ENCODE measurements around the gene RALGDS.

RALGDS gene

GRCh38 chr9:133134388-133135145 is 13.5 kb upstream of the RALGDS start:
- DNase-seq = no peak

- peak; percentile 52 for DNase-seq
Measured at GRCh38 chr9:133133681-133134387, 12.8 kb upstream of the RALGDS start.

- no peak for DNase-seq
Measured at GRCh38 chr9:133132174-133132573, 11.1 kb upstream of the RALGDS start.

DNA sequence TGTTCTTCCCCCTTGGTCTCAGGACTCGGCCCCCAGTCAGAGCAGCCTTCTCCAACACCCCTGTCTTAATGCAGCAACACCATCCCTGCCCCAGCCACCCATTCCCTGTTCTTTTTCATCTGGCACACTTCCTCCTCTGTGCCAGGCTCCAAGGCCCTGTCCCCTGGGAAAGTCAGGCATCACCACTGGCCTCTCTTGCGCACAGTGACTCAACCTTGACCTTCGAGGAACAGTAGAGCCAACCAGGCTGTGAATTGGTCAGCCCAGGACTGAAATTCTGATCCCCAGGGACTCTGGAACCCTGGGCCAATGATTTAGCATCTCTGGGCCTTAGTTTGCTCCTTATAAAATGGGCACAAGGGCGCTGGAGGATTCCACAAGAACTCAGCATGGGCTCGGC is 10.5 kb upstream of the RALGDS start:
- DNase-seq = no peak

DNA sequence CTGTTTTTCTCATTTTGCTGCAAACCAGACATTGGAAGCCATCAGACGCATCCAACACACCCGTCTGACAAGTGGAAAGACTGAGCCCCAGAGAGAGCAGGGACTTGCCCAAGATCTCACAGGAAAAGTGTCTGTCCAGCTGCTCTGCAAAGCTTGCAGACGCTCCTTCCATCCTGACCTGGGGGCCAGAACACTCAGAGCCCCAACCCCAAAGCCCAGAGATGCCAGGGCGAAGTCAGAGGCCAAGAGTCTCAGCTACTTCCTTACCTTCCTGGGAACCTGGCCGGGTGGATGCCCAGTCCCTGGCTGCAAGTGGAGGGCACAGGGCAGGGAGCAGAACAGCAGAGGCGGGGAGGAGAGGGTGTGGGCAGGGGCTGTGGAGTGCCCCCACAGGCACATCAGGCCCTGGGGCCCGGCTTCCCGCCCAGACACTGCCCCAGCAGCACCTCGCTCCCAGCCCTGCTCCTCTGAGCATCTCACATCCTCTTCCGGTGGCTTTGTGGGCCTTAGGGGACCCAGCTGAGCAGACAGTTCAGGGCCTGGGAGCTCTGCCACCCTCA is 9.7 kb upstream of the RALGDS start:
- no peak for DNase-seq

DNA sequence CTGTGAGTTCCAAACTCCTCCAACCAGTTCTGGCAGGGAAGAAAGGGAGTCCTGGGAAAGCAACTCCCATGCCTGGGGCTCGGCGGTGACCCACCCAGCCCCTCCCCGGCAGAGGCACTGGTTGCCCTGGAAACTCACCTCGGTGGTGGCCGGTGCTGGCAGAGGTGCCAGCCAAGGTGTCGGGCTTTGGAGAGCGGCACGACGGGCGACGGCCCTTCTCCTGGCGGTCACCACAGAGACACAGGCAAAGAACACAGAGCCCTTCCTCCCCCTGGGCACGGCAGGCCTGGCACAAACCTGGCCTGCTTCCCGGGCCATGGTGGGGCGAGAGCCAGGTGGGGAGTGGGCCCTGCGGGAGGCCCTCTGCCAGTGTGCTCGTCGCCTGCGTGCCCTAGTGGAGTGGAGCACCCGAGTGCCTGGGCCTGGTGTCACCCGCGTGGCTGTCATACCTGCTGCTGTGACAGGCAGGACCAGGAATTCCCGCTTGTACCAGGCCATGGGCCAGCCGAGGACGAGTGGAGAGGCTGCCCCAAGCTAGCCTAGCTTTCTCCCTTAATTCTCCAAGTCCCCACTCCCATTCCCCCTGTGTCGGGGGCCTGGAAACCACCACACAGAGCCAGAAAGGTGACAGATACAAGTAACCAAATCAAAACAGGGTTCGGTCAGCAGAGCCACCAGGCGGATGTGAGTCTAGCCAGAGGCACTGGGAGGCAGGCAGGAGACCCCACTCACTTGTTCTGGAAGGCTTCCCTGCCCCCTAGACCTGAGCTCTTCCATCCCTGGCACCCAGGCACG is 8.2 kb upstream of the RALGDS start:
- DNase-seq = no peak

DNA sequence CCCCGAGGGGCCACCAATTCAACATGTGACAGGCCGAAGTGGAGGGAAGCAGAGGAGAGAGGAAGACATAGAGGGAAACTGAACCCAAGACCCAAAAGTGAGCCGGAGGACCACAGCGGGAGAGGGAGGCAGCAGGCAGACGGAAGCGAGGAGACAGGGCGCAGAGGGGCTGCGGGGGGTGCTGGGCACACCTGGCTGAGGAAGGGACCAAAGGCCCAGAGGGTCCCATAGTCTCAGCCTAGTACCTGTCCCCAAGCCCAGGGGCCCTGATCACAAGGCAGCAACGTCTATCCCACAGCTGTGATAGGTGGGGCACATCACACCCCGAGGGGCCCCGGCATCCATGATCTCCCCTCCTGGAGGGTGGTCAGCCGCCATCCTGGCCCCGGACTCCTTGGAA is 7.1 kb upstream of the RALGDS start:
- no peak for DNase-seq

GRCh38 chr9:133127340-133127981 is 6.4 kb upstream of the RALGDS start:
- DNase-seq = no peak

GRCh38 chr9:133126697-133127339 is 5.8 kb upstream of the RALGDS start:
- no peak for DNase-seq

GRCh38 chr9:133125941-133126696 is 5.1 kb upstream of the RALGDS start:
- peak; percentile 25 for DNase-seq

GRCh38 chr9:133124907-133125275 is 3.9 kb upstream of the RALGDS start:
- DNase-seq = no peak

DNA sequence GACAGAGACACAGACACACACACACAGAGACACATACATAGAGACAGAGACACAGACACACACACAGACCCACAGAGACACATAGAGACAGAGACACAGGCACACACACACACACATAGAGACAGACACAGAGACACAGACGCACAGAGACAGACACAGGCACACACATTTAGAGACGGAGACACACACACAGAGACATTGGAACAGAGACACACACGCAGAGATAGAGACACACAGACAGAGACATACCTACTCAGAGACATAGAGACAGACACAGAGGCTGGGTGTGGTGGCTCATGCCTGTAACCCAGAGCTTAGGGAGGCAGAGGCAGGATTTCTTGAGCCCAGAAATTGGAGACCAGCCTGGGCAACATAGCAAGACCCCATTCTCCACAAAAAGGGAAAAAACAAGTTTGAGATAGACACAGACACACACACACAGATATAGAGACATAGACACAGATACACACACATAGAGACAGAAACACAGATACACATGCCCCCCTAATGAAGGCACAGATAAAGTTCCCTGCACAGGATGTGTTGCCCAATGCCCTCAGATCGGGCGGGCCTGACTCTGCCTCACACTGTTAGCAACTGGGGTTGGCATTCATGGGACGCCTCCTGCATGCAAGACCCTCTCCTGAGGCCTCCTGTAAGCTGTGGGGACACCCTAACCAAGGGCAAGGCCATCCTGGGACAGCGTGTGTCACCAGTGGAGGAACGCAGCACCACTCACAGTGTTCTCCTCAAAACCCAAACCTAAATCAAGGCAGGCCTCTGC is 3.3 kb upstream of the RALGDS start:
- no peak for DNase-seq

GRCh38 chr9:133122935-133123611 is 2.0 kb upstream of the RALGDS start:
- no peak for DNase-seq

- no peak for DNase-seq
Measured at GRCh38 chr9:133122605-133122934, 1.5 kb upstream of the RALGDS start.

DNA sequence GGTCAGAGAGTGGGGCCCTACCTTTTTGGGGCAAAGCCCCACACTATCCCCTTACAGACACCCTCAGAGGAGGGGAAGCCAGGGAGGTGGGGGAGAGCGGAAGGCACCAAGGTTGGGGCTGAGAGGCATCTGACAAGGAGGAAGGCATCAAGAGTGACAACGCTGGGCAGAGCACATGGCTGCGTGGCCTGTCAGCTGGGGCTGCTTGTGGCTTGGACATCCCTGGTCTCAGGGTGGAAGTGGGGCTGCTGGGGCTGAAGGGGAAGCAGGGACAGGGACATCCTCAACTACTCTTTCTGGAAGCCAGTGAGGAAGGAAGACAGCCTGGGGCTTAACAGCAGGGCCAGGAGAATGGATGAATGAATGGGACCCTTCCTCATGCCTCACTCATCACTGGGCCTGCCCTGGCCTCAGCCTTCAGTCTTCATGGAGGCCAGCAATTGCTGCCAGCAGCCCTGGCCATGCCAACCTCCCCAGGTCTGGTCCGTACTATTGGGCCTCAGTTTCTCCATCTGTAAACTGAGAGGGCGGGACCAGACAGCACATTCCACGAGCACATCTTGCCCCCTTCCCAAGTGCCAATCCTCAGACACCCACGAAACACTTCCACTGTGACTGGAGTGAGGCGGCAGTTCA is 993 bp upstream of the RALGDS start:
- no peak for DNase-seq

DNA sequence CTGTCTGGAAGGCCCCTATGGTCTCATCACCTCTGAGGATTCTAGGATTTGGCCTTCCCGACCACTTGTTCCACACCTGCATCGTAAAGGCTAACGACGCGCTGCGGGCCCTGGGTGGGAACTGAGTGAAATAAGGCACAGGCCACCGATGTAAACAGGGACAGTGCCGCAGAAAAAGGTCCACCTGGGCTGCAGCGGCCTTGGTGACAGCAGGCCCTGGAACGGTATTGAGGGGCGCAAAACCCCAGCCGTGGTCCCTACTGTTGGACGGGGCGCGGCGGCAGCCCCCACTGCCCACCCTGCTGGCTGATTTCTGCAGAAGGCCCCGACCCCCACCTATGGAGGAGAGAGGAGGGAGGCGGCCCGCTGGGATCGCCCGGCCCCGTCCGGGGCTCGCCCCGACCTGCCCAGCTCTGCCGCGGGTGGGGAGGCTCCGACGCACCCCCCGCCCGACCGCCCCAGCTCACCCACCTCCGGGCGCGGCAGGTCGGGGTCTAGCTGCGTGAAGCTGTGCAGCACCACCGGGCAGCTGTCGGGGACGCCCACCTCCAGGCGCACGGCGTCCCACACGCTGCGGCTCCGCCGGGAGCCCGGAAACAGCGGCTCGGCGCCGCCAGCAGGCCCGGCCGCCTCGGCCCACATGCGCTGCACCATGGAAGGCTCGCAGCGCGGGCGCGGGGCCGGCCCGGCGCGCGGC is 391 bp downstream of the RALGDS start:
- no peak for DNase-seq

DNA sequence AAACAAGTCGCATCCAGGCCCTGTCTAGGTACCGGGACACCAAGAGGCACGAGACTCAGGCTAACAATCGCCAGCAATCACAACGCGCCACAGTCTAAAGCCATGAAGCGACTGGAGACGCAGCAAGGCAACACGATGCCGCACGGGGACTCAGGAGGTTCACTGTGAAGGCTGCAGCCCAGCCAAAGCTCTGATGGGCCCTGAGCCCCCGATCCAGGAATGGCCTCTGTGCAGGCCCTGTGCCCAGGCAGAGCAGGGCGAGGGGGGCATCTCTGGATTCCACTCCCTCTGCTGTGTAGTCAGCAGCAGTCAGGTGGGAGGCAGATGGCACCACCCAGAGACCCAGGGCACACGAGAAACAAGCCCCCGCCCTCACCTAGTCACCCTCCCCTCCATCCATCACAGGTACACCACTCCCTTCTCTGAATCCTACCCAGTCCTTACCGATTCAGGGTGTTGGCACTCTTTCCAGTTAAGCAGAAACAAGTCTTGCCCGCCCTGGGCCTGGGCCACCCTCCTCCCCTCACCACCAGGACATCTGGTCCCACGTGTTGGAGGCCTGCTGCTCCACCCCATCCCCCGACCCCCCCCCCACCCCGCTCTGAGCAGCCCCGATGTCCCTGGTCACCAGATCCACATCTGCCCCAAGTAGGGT is 1.1 kb downstream of the RALGDS start:
- peak; percentile 37 for DNase-seq

GRCh38 chr9:133119103-133119845 is 1.8 kb downstream of the RALGDS start:
- DNase-seq = no peak

Measured in NCI-H1694 (cell line).